ENCODE data around the gene CDX2. TPM values are rescaled to one million over a fixed set of nuclear protein-coding genes. Genes with fewer than 3 reads are reported as not detected.

The CDX2 gene
- total and polyA plus RNA-seq, 8 donors = 0.03 to 106 (median 1.3) TPM; not detected in 4

DNA sequence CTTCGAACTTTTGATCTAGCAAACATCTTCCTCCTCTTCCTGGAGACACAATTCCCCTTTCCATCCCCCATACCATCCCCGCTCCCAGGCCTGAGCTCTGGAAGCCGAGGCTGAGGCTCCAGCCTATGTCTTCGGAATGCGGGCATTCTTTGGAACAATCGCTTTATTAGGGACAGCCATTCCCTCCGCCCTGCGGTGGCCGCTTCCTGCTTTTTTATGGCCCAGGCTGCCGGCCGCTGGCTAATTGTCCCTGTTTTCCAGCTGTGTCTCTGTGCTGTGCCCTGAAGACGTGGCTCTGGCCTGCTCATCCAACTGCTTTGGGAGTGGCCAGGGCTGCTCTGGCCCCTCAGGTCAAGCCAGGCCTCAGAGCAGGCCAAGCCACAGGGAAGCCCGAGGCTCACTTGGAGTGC, 2.1 kb upstream of the CDX2 start:
- Histone ChIP-seq H3K9me3 (no peaks in the 10 kb centered on the region), H3K27ac (no peak overlapping the region), H3K4me3 (no peak overlapping the region), H3K36me3 (no peaks in the 10 kb centered on the region), H3K4me1 (peaks cover 19 to 56% (median 41%) of the 10 kb centered on the region in 4 donors), H3K27me3 (peaks cover 41 to 100% (median 96%) of the 10 kb centered on the region in 3 donors)
- WGBS, 5 donors = 41 to 73% (median 67%) methylated on average over 12 to 13 of the region's 13 CpGs
- peak in 1 of 2 donors; percentile 22 for DNase-seq
- intact Hi-C loops (cut with DNase I; ENCODE audit: low total_unique reads) = loop anchor here (10.0 kb wide), 3 partner anchors 146 to 1026 kb away; no protein-coding TSS in a partner anchor
- TF ChIP-seq POLR2AphosphoS5 (IDR thresholded peaks at IDR 0.05) (no peak), EP300 (IDR thresholded peaks at IDR 0.05) (no peak), CTCF (IDR thresholded peaks at IDR 0.05) (no peak), POLR2A (IDR thresholded peaks at IDR 0.05) (no peak)

DNA sequence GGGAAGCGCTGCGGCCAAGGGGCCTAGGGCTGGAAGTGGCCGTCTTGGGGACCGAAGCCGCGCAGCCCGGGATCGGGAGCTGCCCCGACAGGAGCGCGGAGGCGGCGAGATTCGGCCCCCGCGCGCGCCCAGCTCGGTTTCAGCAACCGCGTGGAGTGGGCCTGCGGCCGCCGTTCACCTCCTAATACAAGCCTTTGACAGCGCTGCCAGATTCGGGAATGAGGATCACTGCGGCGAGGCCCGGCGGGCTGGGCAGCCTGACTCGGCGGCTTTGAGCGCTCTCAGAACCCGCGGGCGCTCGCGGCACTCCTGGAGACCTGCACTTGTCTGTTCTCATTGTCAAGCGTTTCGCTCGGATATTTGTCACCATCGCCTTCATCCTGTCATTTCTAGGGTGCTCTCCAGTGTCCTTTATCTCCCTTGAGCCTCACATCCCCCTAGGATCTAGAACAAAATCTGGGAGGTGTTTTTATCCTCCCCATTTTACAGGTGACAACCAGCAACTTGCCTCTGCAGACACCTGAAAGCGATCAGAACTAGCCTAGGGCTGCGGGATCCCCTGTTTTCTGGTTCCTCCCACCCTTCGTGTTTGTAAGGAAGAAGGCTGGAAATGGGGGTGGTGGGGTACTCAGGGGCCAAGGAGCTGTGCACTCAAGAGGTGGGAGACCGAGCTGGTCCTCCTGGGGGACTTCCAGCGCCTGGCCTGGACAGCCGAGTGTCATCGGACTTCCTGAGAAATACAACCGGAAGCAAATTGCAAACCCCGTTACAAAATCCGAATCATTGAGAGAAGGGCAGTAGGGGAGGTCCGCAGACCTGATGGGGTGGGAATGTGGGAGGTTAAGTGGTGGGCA, 1.5 kb upstream of the CDX2 start:
- no peaks in the 10 kb centered on the region for H3K36me3 ChIP-seq
- no peak overlapping the region for H3K4me3 ChIP-seq
- DNase-seq = peak in 1 of 2 donors; percentile 10
- intact Hi-C loops (cut with DNase I; ENCODE audit: low total_unique reads) = loop anchor here (10.0 kb wide), 3 partner anchors 146 to 1026 kb away; no protein-coding TSS in a partner anchor
- peaks cover 43 to 100% (median 96%) of the 10 kb centered on the region in 3 donors for H3K27me3 ChIP-seq
- H3K9me3 ChIP-seq = no peaks in the 10 kb centered on the region
- TF ChIP-seq CTCF (IDR thresholded peaks at IDR 0.05) (no peak), POLR2AphosphoS5 (IDR thresholded peaks at IDR 0.05) (no peak), POLR2A (IDR thresholded peaks at IDR 0.05) (no peak), EP300 (IDR thresholded peaks at IDR 0.05) (no peak)
- H3K27ac ChIP-seq = no peak overlapping the region
- peaks cover 23 to 57% (median 43%) of the 10 kb centered on the region in 4 donors for H3K4me1 ChIP-seq
- WGBS, 5 donors = 9 to 26% (median 18%) methylated on average over 21 to 53 of the region's 53 CpGs

DNA sequence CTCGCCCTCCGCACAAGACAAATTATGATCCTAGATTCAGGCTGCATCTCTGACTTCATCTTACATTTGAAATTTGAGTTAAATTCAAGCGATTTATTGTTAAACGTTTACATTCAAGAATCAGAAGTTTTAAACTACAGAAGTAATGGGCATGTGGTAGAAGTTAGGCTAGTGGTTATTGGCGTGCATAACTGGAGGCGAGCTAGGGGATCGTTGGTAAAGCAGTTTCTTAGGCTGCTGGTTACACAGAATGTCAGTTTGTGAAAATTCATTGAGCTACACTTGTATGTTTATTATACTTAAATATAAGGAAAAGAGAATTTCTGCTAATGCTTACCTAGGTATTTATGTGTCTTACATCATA, 733 bp upstream of the CDX2 start:
- peaks cover 45 to 100% (median 96%) of the 10 kb centered on the region in 3 donors for H3K27me3 ChIP-seq
- no peak overlapping the region for H3K27ac ChIP-seq
- H3K4me3 ChIP-seq = no peak overlapping the region
- no peaks in the 10 kb centered on the region for H3K9me3 ChIP-seq
- DNase-seq = no peak
- H3K36me3 ChIP-seq = no peaks in the 10 kb centered on the region
- 15 to 25% (median 18%) methylated on average over 7 of the region's 7 CpGs for WGBS, 5 donors
- intact Hi-C loops (cut with DNase I; ENCODE audit: low total_unique reads) = loop anchor here (10.0 kb wide), 3 partner anchors 145 to 1025 kb away; no protein-coding TSS in a partner anchor
- TF ChIP-seq CTCF (IDR thresholded peaks at IDR 0.05) (no peak), EP300 (IDR thresholded peaks at IDR 0.05) (no peak), POLR2A (IDR thresholded peaks at IDR 0.05) (no peak), POLR2AphosphoS5 (IDR thresholded peaks at IDR 0.05) (no peak)
- H3K4me1 ChIP-seq = peaks cover 23 to 52% (median 41%) of the 10 kb centered on the region in 4 donors

GRCh38 chr13:27968316-27969081, 616 bp downstream of the CDX2 start:
- Histone ChIP-seq H3K4me1 (peaks cover 23 to 52% (median 41%) of the 10 kb centered on the region in 4 donors), H3K27me3 (peaks cover 40 to 100% (median 94%) of the 10 kb centered on the region in 3 donors), H3K27ac (no peak overlapping the region), H3K4me3 (peak overlapping the region in 2 of 4 donors; percentile 28 to 48), H3K9me3 (no peaks in the 10 kb centered on the region), H3K36me3 (no peaks in the 10 kb centered on the region)
- intact Hi-C loops (cut with DNase I; ENCODE audit: low total_unique reads) = no loop called here
- peak; percentile 26 to 62 for DNase-seq
- WGBS, 5 donors = 1 to 3% (median 2%) methylated on average over 22 to 86 of the region's 86 CpGs
- TF ChIP-seq POLR2A (IDR thresholded peaks at IDR 0.05) = no peak
- no peak for TF ChIP-seq POLR2AphosphoS5 (IDR thresholded peaks at IDR 0.05)
- no peak for TF ChIP-seq CTCF (IDR thresholded peaks at IDR 0.05)
- TF ChIP-seq EP300 (IDR thresholded peaks at IDR 0.05) = no peak
